HEK293 (cell line): ENCODE measurements around the gene PLXNA3.
A peak's percentile ranks its signal among the peaks of the same experiment; 100 is the strongest.

Experiments
- CTCF ChIA-PET: fragments of 350-600 bp; formaldehyde crosslinking; extraction: SDS; loops from one replicate; lab custom pipeline; 2021; ENCODE audit warnings: antibody characterized with exemption; lab: Yijun Ruan, JAX
- POLR2A ChIA-PET: fragments of 300-600 bp; formaldehyde crosslinking; extraction: SDS; loops from one replicate; lab custom pipeline; 2020; ENCODE audit warnings: antibody characterized with exemption, inconsistent platforms; lab: Yijun Ruan, JAX
- H3K27ac ChIP-seq: fragments of 200-500 bp; sonication (Bioruptor generic); 2 replicates; pipeline ENCODE4 v1.5.1; 2014; ENCODE audit warnings: low read depth, low read length, control low read depth, inconsistent platforms; ENCODE audit errors: extremely low read depth
- H3K36me3 ChIP-seq, 2 experiments: fragments of 200-500 bp in 1 of 2; sonication (Bioruptor generic) in 1 of 2; 1 replicate in 1 of 2; 2 replicates in 1 of 2; pipeline ENCODE4 v1.5.1; 2014 to 2017; ENCODE audit warnings: inconsistent platforms in 2 of 2, low read length in 2 of 2; ENCODE audit not compliant: control insufficient read depth in 2 of 2, insufficient read depth in 1 of 2
- H3K4me1 ChIP-seq: fragments of 200-500 bp; sonication (Bioruptor generic); 2 replicates; pipeline ENCODE4 v1.5.1; 2014; ENCODE audit warnings: mild to moderate bottlenecking, low read length, inconsistent platforms; ENCODE audit not compliant: control insufficient read depth, insufficient read depth
- H3K4me3 ChIP-seq: 2 replicates; pipeline ENCODE4 v1.5.1; 2011; ENCODE audit warnings: low read depth, mild to moderate bottlenecking, control low read depth, low read length, moderate library complexity
- H3K9me3 ChIP-seq: fragments of 200-500 bp; sonication (Bioruptor generic); 2 replicates; pipeline ENCODE4 v1.5.1; 2014; ENCODE audit warnings: low read depth, low read length, inconsistent platforms; ENCODE audit not compliant: control insufficient read depth, insufficient read depth
- BCL11A ChIP-seq: fragments of 450-650 bp; formaldehyde crosslinking; IDR thresholded peaks from 2 replicates; pipeline ENCODE4 v1.5.1; 2016; ENCODE audit warnings: low read depth, missing biosample characterization, missing genetic modification characterization
- GLIS2 ChIP-seq: fragments of 450-650 bp; formaldehyde crosslinking; IDR thresholded peaks from 2 replicates; pipeline ENCODE4 v1.5.1; 2016; ENCODE audit warnings: missing biosample characterization, missing genetic modification characterization
- KLF7 ChIP-seq: fragments of 450-650 bp; formaldehyde crosslinking; IDR thresholded peaks from 2 replicates; pipeline ENCODE4 v1.5.1; 2016; ENCODE audit warnings: missing biosample characterization, missing genetic modification characterization, borderline replicate concordance
- OSR2 ChIP-seq: fragments of 450-650 bp; formaldehyde crosslinking; IDR thresholded peaks from 2 replicates; pipeline ENCODE4 v1.5.1; 2016; ENCODE audit warnings: missing biosample characterization, missing genetic modification characterization
- OVOL3 ChIP-seq: fragments of 450-650 bp; formaldehyde crosslinking; IDR thresholded peaks from 2 replicates; pipeline ENCODE4 v1.5.1; 2016; ENCODE audit warnings: missing biosample characterization, missing genetic modification characterization
- REPIN1 ChIP-seq: fragments of 450-650 bp; formaldehyde crosslinking; IDR thresholded peaks from 2 replicates; pipeline ENCODE4 v1.5.1; 2017; ENCODE audit warnings: missing biosample characterization, missing genetic modification characterization, low read depth
- SETDB1 ChIP-seq: IDR thresholded peaks from one replicate; pipeline ENCODE4 v1.6.1; 2017; ENCODE audit warnings: mild to moderate bottlenecking, low read length, moderate library complexity, mixed read lengths; ENCODE audit not compliant: insufficient read length
- SP3 ChIP-seq: fragments of 450-650 bp; formaldehyde crosslinking; IDR thresholded peaks from 2 replicates; pipeline ENCODE4 v1.5.1; 2016; ENCODE audit warnings: missing biosample characterization, missing genetic modification characterization
- TCF7L2 ChIP-seq: IDR thresholded peaks from 2 replicates; pipeline ENCODE4 v1.6.1; 2011; ENCODE audit warnings: low read depth, mild to moderate bottlenecking, inconsistent platforms, low read length, moderate library complexity, borderline replicate concordance
- WT1 ChIP-seq: fragments of 450-650 bp; formaldehyde crosslinking; IDR thresholded peaks from 2 replicates; pipeline ENCODE4 v1.5.1; 2016; ENCODE audit warnings: missing biosample characterization, missing genetic modification characterization
- ZBTB17 ChIP-seq: fragments of 450-650 bp; formaldehyde crosslinking; IDR thresholded peaks from 2 replicates; pipeline ENCODE4 v1.5.1; 2016; ENCODE audit warnings: missing biosample characterization, missing genetic modification characterization
- ZBTB48 ChIP-seq: fragments of 450-650 bp; formaldehyde crosslinking; IDR thresholded peaks from 2 replicates; pipeline ENCODE4 v1.5.1; 2016; ENCODE audit warnings: missing biosample characterization, missing genetic modification characterization
- ZBTB8A ChIP-seq: fragments of 450-650 bp; formaldehyde crosslinking; IDR thresholded peaks from 2 replicates; pipeline ENCODE4 v1.5.1; 2016; ENCODE audit warnings: missing biosample characterization, missing genetic modification characterization
- ZFHX2 ChIP-seq: fragments of 450-650 bp; formaldehyde crosslinking; conservative IDR thresholded peaks from 2 replicates; pipeline ENCODE4 v1.5.1; 2016; ENCODE audit warnings: missing biosample characterization, missing genetic modification characterization
- ZNF174 ChIP-seq: fragments of 450-650 bp; formaldehyde crosslinking; IDR thresholded peaks from 2 replicates; pipeline ENCODE4 v1.5.0; 2017; ENCODE audit warnings: missing biosample characterization, mild to moderate bottlenecking, missing genetic modification characterization
- ZNF37A ChIP-seq: fragments of 450-650 bp; IDR thresholded peaks from 2 replicates; pipeline ENCODE4 v1.5.1; 2018; ENCODE audit warnings: missing biosample characterization, missing genetic modification characterization
- ZNF391 ChIP-seq: fragments of 450-650 bp; formaldehyde crosslinking; IDR thresholded peaks from 2 replicates; pipeline ENCODE4 v1.5.1; 2016; ENCODE audit warnings: low read depth, missing biosample characterization, missing genetic modification characterization, borderline replicate concordance
- ZNF394 ChIP-seq: fragments of 450-650 bp; formaldehyde crosslinking; IDR thresholded peaks from 2 replicates; pipeline ENCODE4 v1.5.1; 2016; ENCODE audit warnings: missing biosample characterization, missing genetic modification characterization, mild to moderate bottlenecking, moderate library complexity, borderline replicate concordance
- ZNF596 ChIP-seq: fragments of 450-650 bp; IDR thresholded peaks from 2 replicates; pipeline ENCODE4 v1.5.0; 2018; ENCODE audit warnings: missing biosample characterization, mild to moderate bottlenecking, missing genetic modification characterization, moderate library complexity
- ZNF624 ChIP-seq: fragments of 450-650 bp; formaldehyde crosslinking; IDR thresholded peaks from 2 replicates; pipeline ENCODE4 v1.5.1; 2017; ENCODE audit warnings: missing biosample characterization, missing genetic modification characterization
- ZNF670 ChIP-seq: fragments of 450-650 bp; formaldehyde crosslinking; IDR thresholded peaks from 2 replicates; pipeline ENCODE4 v1.5.1; 2016; ENCODE audit warnings: missing biosample characterization, missing genetic modification characterization, low read depth
- ZNF707 ChIP-seq: fragments of 450-650 bp; formaldehyde crosslinking; IDR thresholded peaks from 2 replicates; pipeline ENCODE4 v1.5.1; 2016; ENCODE audit warnings: missing biosample characterization, missing genetic modification characterization
- ZNF768 ChIP-seq: fragments of 450-650 bp; formaldehyde crosslinking; IDR thresholded peaks from 2 replicates; pipeline ENCODE4 v1.5.1; 2018; ENCODE audit warnings: missing biosample characterization, mild to moderate bottlenecking, missing genetic modification characterization
- ZXDB ChIP-seq: fragments of 450-650 bp; formaldehyde crosslinking; IDR thresholded peaks from 2 replicates; pipeline ENCODE4 v1.5.1; 2016; ENCODE audit warnings: missing biosample characterization, missing genetic modification characterization
- TF ChIP-seq, protein P1 (sequence below): IDR thresholded peaks from 2 replicates; pipeline ENCODE4 v1.6.1; 2011; ENCODE audit warnings: mild to moderate bottlenecking, low read depth, low read length, borderline replicate concordance
- TF ChIP-seq, protein P2 (sequence below): fragments of 450-650 bp; formaldehyde crosslinking; IDR thresholded peaks from 2 replicates; pipeline ENCODE4 v1.5.1; 2016; ENCODE audit warnings: missing biosample characterization, missing genetic modification characterization
- TF ChIP-seq, protein P3 (sequence below): fragments of 450-650 bp; formaldehyde crosslinking; IDR thresholded peaks from 2 replicates; pipeline ENCODE4 v1.5.1; 2017; ENCODE audit warnings: missing biosample characterization, missing genetic modification characterization
- TF ChIP-seq, protein P4 (sequence below): fragments of 450-650 bp; formaldehyde crosslinking; optimal IDR thresholded peaks from 2 replicates; pipeline ENCODE3; 2016; ENCODE audit warnings: missing biosample characterization, mild to moderate bottlenecking, missing genetic modification characterization
- TF ChIP-seq, protein P5 (sequence below): fragments of 450-650 bp; formaldehyde crosslinking; IDR thresholded peaks from 2 replicates; pipeline ENCODE4 v1.5.1; 2016; ENCODE audit warnings: missing biosample characterization, missing genetic modification characterization, borderline replicate concordance

Gene PLXNA3

DNA sequence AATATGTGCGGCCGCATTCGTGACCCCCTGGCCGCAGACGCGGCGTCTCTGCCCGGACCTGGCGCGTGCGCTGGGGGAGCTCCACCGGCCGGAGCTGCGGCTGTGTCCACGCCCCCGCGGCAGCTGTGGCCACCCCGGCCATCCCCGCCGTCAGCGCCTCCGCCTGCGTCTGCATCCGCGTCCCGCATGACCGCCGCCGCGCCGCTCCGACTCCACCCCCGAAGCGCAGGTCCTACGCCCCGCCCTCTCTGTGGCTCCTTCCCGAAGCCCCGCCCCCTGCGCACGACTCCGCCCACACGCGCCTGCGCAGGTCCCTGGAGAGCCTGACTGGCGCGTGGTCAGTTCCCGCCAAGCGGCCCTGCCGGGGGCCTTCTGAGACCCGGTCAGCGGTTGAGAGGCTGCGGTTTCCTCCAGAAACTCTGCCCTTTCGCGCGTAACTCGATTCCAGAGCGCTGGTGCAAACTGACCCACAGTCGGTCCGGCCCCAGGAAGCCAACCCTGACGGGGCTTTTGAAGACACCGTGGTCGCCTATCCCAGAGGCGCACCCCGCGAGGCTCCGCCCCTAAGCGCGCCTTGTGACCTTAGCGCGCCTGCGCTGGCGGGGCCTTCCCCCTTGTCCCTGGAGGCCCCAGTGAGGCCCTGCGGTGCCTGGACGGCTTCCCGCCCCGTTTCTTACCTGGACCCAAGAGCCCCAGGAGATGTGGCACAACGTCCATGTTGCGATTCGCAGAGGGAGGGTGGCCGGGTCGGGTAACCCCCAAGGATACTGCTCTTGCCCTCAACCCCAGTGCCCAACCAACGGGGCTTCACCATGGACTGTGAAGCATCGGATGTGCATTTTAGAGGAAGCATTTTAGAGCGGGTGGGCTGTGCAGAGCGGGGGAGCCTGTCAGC lies 20.9 kb downstream of the PLXNA3 start, which contains the start of gene LAGE3:
TSS of gene LAGE3 (minus strand) at position 554 of the 895 bp plus-strand sequence. CDS start at position 188, 366 bp downstream.
- Histone ChIP-seq H3K4me1 (no peaks in the 10 kb centered on the region; the same call in 1 of the 2 replicates), H3K4me3 (peak within 1 kb of the TSS; percentile 55), H3K36me3 (peaks cover 0 to 11% of the 10 kb centered on the region in 2 experiments; a peak in 2 of 3 replicates), H3K9me3 (no peaks in the 10 kb centered on the region), H3K27ac (peak within 1 kb of the TSS; percentile 94)
- ChIA-PET CTCF (interaction anchor here (0.7 kb wide), 1 partner anchor 80 kb away, joined by 3 read pairs; the partner anchor contains the start of gene RPL10), POLR2A (interaction anchor here (0.6 to 1.3 kb wide), 9 partner anchors 8 to 106 kb away, joined by 3 to 15 read pairs (median 4); partner anchors contain the start of genes PLXNA3, SLC10A3 and UBL4A)
- TF ChIP-seq ZNF394 (tag by site-specific recombination) (peak; percentile 26), BCL11A (peak; percentile 80; the same call in 1 of the 2 replicates), ZXDB (tag by site-specific recombination) (peak; percentile 93), ZNF37A (no peak), OVOL3 (no peak), WT1 (tag by site-specific recombination) (no peak), ZNF768 (tag by site-specific recombination) (no peak), TCF7L2 (peak; percentile 49; the same call in 1 of the 2 replicates), ZBTB48 (tag by site-specific recombination) (peak; percentile 55; the same call in 1 of the 2 replicates), ZBTB8A (tag by site-specific recombination) (peak; percentile 58), ZNF596 (0 out of 2 replicates have a peak, but pooled peaks have one; percentile 38), ZNF670 (no peak), GLIS2 (tag by site-specific recombination) (peak; percentile 97), ZBTB17 (tag by site-specific recombination) (peak; percentile 11), OSR2 (no peak), ZNF624 (no peak), KLF7 (tag by site-specific recombination) (peak; percentile 15; the same call in 1 of the 2 replicates), ZFHX2 (tag by site-specific recombination) (peak; percentile 81), ZNF707 (tag by site-specific recombination) (no peak), SP3 (tag by site-specific recombination) (peak; percentile 96), ZNF391 (no peak; the same call in 1 of the 2 replicates), ZNF174 (tag by site-specific recombination) (no peak), SETDB1 (no peak), REPIN1 (tag by site-specific recombination) (no peak)
- TF ChIP-seq, protein P1, sequence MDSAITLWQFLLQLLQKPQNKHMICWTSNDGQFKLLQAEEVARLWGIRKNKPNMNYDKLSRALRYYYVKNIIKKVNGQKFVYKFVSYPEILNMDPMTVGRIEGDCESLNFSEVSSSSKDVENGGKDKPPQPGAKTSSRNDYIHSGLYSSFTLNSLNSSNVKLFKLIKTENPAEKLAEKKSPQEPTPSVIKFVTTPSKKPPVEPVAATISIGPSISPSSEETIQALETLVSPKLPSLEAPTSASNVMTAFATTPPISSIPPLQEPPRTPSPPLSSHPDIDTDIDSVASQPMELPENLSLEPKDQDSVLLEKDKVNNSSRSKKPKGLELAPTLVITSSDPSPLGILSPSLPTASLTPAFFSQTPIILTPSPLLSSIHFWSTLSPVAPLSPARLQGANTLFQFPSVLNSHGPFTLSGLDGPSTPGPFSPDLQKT, result no peak
- TF ChIP-seq, protein P2, sequence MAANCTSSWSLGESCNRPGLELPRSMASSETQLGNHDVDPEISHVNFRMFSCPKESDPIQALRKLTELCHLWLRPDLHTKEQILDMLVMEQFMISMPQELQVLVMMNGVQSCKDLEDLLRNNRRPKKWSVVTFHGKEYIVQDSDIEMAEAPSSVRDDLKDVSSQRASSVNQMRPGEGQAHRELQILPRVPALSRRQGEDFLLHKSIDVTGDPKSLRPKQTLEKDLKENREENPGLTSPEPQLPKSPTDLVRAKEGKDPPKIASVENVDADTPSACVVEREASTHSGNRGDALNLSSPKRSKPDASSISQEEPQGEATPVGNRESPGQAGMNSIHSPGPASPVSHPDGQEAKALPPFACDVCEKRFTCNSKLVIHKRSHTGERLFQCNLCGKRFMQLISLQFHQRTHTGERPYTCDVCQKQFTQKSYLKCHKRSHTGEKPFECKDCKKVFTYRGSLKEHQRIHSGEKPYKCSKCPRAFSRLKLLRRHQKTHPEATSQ (tag by site-specific recombination), result no peak
- TF ChIP-seq, protein P3, sequence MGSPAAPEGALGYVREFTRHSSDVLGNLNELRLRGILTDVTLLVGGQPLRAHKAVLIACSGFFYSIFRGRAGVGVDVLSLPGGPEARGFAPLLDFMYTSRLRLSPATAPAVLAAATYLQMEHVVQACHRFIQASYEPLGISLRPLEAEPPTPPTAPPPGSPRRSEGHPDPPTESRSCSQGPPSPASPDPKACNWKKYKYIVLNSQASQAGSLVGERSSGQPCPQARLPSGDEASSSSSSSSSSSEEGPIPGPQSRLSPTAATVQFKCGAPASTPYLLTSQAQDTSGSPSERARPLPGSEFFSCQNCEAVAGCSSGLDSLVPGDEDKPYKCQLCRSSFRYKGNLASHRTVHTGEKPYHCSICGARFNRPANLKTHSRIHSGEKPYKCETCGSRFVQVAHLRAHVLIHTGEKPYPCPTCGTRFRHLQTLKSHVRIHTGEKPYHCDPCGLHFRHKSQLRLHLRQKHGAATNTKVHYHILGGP (tag by site-specific recombination), result no peak
- TF ChIP-seq, protein P4, sequence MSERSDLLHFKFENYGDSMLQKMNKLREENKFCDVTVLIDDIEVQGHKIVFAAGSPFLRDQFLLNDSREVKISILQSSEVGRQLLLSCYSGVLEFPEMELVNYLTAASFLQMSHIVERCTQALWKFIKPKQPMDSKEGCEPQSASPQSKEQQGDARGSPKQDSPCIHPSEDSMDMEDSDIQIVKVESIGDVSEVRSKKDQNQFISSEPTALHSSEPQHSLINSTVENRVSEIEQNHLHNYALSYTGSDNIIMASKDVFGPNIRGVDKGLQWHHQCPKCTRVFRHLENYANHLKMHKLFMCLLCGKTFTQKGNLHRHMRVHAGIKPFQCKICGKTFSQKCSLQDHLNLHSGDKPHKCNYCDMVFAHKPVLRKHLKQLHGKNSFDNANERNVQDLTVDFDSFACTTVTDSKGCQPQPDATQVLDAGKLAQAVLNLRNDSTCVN (tag by site-specific recombination), result peak; percentile 85
- TF ChIP-seq, protein P5, sequence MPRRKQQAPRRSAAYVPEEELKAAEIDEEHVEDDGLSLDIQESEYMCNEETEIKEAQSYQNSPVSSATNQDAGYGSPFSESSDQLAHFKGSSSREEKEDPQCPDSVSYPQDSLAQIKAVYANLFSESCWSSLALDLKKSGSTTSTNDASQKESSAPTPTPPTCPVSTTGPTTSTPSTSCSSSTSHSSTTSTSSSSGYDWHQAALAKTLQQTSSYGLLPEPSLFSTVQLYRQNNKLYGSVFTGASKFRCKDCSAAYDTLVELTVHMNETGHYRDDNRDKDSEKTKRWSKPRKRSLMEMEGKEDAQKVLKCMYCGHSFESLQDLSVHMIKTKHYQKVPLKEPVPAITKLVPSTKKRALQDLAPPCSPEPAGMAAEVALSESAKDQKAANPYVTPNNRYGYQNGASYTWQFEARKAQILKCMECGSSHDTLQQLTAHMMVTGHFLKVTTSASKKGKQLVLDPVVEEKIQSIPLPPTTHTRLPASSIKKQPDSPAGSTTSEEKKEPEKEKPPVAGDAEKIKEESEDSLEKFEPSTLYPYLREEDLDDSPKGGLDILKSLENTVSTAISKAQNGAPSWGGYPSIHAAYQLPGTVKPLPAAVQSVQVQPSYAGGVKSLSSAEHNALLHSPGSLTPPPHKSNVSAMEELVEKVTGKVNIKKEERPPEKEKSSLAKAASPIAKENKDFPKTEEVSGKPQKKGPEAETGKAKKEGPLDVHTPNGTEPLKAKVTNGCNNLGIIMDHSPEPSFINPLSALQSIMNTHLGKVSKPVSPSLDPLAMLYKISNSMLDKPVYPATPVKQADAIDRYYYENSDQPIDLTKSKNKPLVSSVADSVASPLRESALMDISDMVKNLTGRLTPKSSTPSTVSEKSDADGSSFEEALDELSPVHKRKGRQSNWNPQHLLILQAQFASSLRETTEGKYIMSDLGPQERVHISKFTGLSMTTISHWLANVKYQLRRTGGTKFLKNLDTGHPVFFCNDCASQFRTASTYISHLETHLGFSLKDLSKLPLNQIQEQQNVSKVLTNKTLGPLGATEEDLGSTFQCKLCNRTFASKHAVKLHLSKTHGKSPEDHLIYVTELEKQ (tag by site-specific recombination), result no peak
